ENCODE measurements around the gene RBL2. TPM values are rescaled to one million over a fixed set of nuclear protein-coding genes. Genes with fewer than 3 reads are reported as not detected.

Gene RBL2
- total RNA-seq, 1 donor from 2014 or later = 43.4 TPM

- Mint-ChIP-seq H3K4me1 (ENCODE audit: unreplicated experiment) (no peaks in the 10 kb centered on the region), H3K27ac (ENCODE audit: unreplicated experiment) (no peak overlapping the region), H3K36me3 (ENCODE audit: unreplicated experiment) (peaks cover 61% of the 10 kb centered on the region), H3K9me3 (ENCODE audit: unreplicated experiment) (peaks cover 14% of the 10 kb centered on the region), H3K27me3 (ENCODE audit: unreplicated experiment) (no peaks in the 10 kb centered on the region), H3K4me3 (ENCODE audit: unreplicated experiment) (no peak overlapping the region)
- no peak for DNase-seq (ENCODE audit: extremely low spot score, unreplicated experiment)
- TF ChIP-seq CTCF (IDR thresholded peaks at IDR 0.05) = no peak
These were observed 42.6 kb downstream of the RBL2 start for GRCh38 chr16:53476867-53477266.

GRCh38 chr16:53478965-53479364, 44.7 kb downstream of the RBL2 start:
- Mint-ChIP-seq H3K4me1 (ENCODE audit: unreplicated experiment) (no peaks in the 10 kb centered on the region), H3K27ac (ENCODE audit: unreplicated experiment) (no peak overlapping the region), H3K9me3 (ENCODE audit: unreplicated experiment) (peaks cover 4% of the 10 kb centered on the region), H3K4me3 (ENCODE audit: unreplicated experiment) (no peak overlapping the region), H3K27me3 (ENCODE audit: unreplicated experiment) (no peaks in the 10 kb centered on the region), H3K36me3 (ENCODE audit: unreplicated experiment) (peaks cover 57% of the 10 kb centered on the region)
- no peak for DNase-seq (ENCODE audit: extremely low spot score, unreplicated experiment)
- no peak for TF ChIP-seq CTCF (IDR thresholded peaks at IDR 0.05)

- DNase-seq (ENCODE audit: extremely low spot score, unreplicated experiment) = no peak
- no peak for TF ChIP-seq CTCF (IDR thresholded peaks at IDR 0.05)
- Mint-ChIP-seq H3K9me3 (ENCODE audit: unreplicated experiment) (peaks cover 4% of the 10 kb centered on the region), H3K4me1 (ENCODE audit: unreplicated experiment) (no peaks in the 10 kb centered on the region), H3K36me3 (ENCODE audit: unreplicated experiment) (peaks cover 64% of the 10 kb centered on the region), H3K4me3 (ENCODE audit: unreplicated experiment) (no peak overlapping the region), H3K27me3 (ENCODE audit: unreplicated experiment) (no peaks in the 10 kb centered on the region), H3K27ac (ENCODE audit: unreplicated experiment) (no peak overlapping the region)
These were observed 46.1 kb downstream of the RBL2 start for GRCh38 chr16:53480394-53480793.

- H3K9me3 Mint-ChIP-seq (ENCODE audit: unreplicated experiment) = peaks cover 4% of the 10 kb centered on the region
- no peak overlapping the region for H3K27ac Mint-ChIP-seq (ENCODE audit: unreplicated experiment)
- no peak for DNase-seq (ENCODE audit: extremely low spot score, unreplicated experiment)
- no peaks in the 10 kb centered on the region for H3K27me3 Mint-ChIP-seq (ENCODE audit: unreplicated experiment)
- H3K4me3 Mint-ChIP-seq (ENCODE audit: unreplicated experiment) = no peak overlapping the region
- no peaks in the 10 kb centered on the region for H3K4me1 Mint-ChIP-seq (ENCODE audit: unreplicated experiment)
- H3K36me3 Mint-ChIP-seq (ENCODE audit: unreplicated experiment) = peaks cover 74% of the 10 kb centered on the region
- TF ChIP-seq CTCF (IDR thresholded peaks at IDR 0.05) = no peak
These were observed 47.9 kb downstream of the RBL2 start for GRCh38 chr16:53482123-53482522.

- Mint-ChIP-seq H3K36me3 (ENCODE audit: unreplicated experiment) (peaks cover 65% of the 10 kb centered on the region), H3K4me3 (ENCODE audit: unreplicated experiment) (no peak overlapping the region), H3K9me3 (ENCODE audit: unreplicated experiment) (no peaks in the 10 kb centered on the region), H3K27ac (ENCODE audit: unreplicated experiment) (no peak overlapping the region), H3K4me1 (ENCODE audit: unreplicated experiment) (no peaks in the 10 kb centered on the region), H3K27me3 (ENCODE audit: unreplicated experiment) (no peaks in the 10 kb centered on the region)
- no peak for DNase-seq (ENCODE audit: extremely low spot score, unreplicated experiment)
- no peak for TF ChIP-seq CTCF (IDR thresholded peaks at IDR 0.05)
These were observed 50.3 kb downstream of the RBL2 start for GRCh38 chr16:53484542-53484941.
